ENCODE measurements around the gene AQP5. TPM values are rescaled to one million over a fixed set of nuclear protein-coding genes. Genes with fewer than 3 reads are reported as not detected.

The AQP5 gene
- total and polyA plus RNA-seq, 2 of the 8 experiments (the other 6 are each of a cell fraction or from before 2014, with no cell fraction given), result 2.5 to 3.2 TPM

DNA sequence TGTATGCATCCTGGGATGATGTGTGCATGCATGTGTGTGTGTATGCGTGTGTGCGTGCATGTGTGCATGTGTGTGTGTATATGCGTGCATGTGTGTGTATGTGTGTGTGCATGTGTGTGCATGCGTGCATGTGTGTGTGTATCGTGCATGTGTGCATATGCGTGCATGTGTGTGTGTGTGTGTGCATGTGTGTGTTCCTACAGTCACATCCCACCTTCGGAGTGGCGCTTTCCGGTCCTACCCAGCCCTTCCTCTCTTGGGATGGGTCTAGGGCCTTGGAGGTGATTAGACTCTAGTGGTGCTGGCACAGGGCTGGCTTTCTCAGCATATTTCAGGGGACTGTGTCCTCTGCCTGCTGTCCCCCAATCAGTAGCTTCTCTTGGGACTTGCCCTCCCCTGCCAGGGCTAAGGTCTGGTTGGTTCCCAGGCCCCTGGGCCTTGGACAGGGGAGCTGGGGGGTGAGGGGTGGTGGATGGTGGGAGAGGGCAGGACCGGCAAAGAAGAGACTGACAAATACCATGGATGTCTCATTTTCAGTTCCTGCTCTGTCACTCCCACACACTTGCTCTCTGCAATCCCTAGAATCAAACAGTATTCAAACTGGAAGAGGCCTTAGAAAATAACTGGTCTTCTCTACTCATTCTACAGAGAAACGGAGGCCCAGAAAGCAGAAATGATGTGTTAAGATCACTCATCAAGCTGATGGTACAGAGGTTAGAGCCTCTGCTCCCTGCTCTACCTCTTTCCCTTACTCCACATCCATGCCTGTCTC, 36.1 kb upstream of the AQP5 start (continued):
- TF ChIP-seq CBX5 (IDR thresholded peaks at IDR 0.05; ENCODE audit: low read depth, low read length) (no peak), RNF2 (IDR thresholded peaks at IDR 0.05; ENCODE audit: borderline replicate concordance, low read depth, low read length, missing control alignments, poor library complexity, severe bottlenecking) (no peak), EGR1 (IDR thresholded peaks at IDR 0.05; ENCODE audit: borderline replicate concordance, low read depth, low read length) (no peak), MAFK (IDR thresholded peaks at IDR 0.05; ENCODE audit: low read depth, low read length) (no peak), MAX (IDR thresholded peaks at IDR 0.05) (no peak), POLR2A (IDR thresholded peaks at IDR 0.05; ENCODE audit: control extremely low read depth in 1 of 2, low read depth in 2 of 2, low read length in 2 of 2) (no peak), SP4 (IDR thresholded peaks at IDR 0.05; ENCODE audit: low read length) (no peak), TAF1 (IDR thresholded peaks at IDR 0.05; ENCODE audit: low read depth, low read length) (no peak)

All from H1 (cell line).